Mucosa of descending colon (tissue), 3 donors: ENCODE data around the gene WIZ. TPM values are rescaled to one million over a fixed set of nuclear protein-coding genes. Genes with fewer than 3 reads are reported as not detected.

ENCODE experiments used
- ATAC-seq: fragments of 200-7000 bp; cut with Tn5 transposase; one replicate; pipeline ENCODE4 v1.9.1; 2020; ENCODE audit warnings: mild to moderate bottlenecking, moderate library complexity
- DNase-seq, 3 donors: peaks; one replicate each; pipeline ENCODE4 v3.0.0-alpha.2; 2020
- H3K36me3 ChIP-seq: fragments of 200-600 bp; one replicate; pipeline ENCODE4 v1.8.0; 2021; ENCODE audit warnings: low read depth, mild to moderate bottlenecking
- H3K4me1 ChIP-seq: fragments of 200-600 bp; one replicate; pipeline ENCODE4 v1.8.0; 2021; ENCODE audit warnings: low read depth, mild to moderate bottlenecking
- H3K4me3 ChIP-seq: fragments of 200-600 bp; one replicate; pipeline ENCODE4 v1.8.0; 2021; ENCODE audit warnings: mild to moderate bottlenecking
- H3K9me3 ChIP-seq: fragments of 200-600 bp; one replicate; pipeline ENCODE4 v1.8.0; 2021; ENCODE audit warnings: mild to moderate bottlenecking
- CTCF ChIP-seq: fragments of 200-600 bp; IDR thresholded peaks from one replicate; pipeline ENCODE4 v1.8.0; 2022; ENCODE audit warnings: antibody characterized with exemption, mild to moderate bottlenecking
- intact Hi-C, 2 donors: fragments of 100-400 bp; cut with DNase I in 1 of 2; cut with micrococcal nuclease in 1 of 2; formaldehyde crosslinking; loops; one replicate each; pipeline versions ENCODE4 v1.11.0 to v1.11.1; 2022; cut with DNase I, micrococcal nuclease
- total RNA-seq, 3 donors: library from RNA; stranded (reverse); fragmentation: NEBNext Ultra II Directional in 2 of 3; extraction: Animal tissue kit (Norgen Biotek cat#: 25700) in 2 of 3; gene quantifications; one replicate each; pipeline versions ENCODE4 v1.2.1 to v1.2.4, GENCODE V29; 2021 to 2023
- donor health status: DM: no; HTN: no; CAD: no; lungs with moderate emphysema.
- donor health status: DM: no; HTN: no; CAD: no.
- donor health status: DM: no; HTN: yes; CAD: no.

The WIZ gene
- total RNA-seq, 3 donors from 2014 or later: 26.7 to 39.9 (median 28.1) TPM

- no peak for TF ChIP-seq CTCF
- no peaks in the 10 kb centered on the region for H3K4me1 ChIP-seq
- H3K4me3 ChIP-seq: no peak overlapping the region
- no peak for DNase-seq
- no peak for ATAC-seq
- H3K9me3 ChIP-seq: peaks cover 3% of the 10 kb centered on the region
- intact Hi-C loops: no loop called here
- H3K36me3 ChIP-seq: no peaks in the 10 kb centered on the region
These were observed 25.0 kb downstream of the WIZ start for GRCh38 chr19:15424692-15425272.

GRCh38 chr19:15424121-15424520 lies 25.6 kb downstream of the WIZ start:
- Histone ChIP-seq H3K9me3 (peaks cover 3% of the 10 kb centered on the region), H3K4me3 (no peak overlapping the region), H3K4me1 (peaks cover 4% of the 10 kb centered on the region), H3K36me3 (no peaks in the 10 kb centered on the region)
- no peak for TF ChIP-seq CTCF
- intact Hi-C loops: no loop called here
- ATAC-seq: no peak
- DNase-seq: no peak

- Histone ChIP-seq H3K9me3 (peaks cover 3% of the 10 kb centered on the region), H3K36me3 (no peaks in the 10 kb centered on the region), H3K4me1 (peaks cover 4% of the 10 kb centered on the region), H3K4me3 (no peak overlapping the region)
- intact Hi-C loops: no loop called here
- no peak for ATAC-seq
- DNase-seq: no peak
- TF ChIP-seq CTCF: no peak
These were observed 26.6 kb downstream of the WIZ start for GRCh38 chr19:15423130-15423529.

- TF ChIP-seq CTCF: no peak
- Histone ChIP-seq H3K9me3 (peaks cover 3% of the 10 kb centered on the region), H3K36me3 (no peaks in the 10 kb centered on the region), H3K4me1 (peaks cover 7% of the 10 kb centered on the region), H3K4me3 (no peak overlapping the region)
- no peak for DNase-seq
- intact Hi-C loops: no loop called here
- ATAC-seq: no peak
These were observed 27.3 kb downstream of the WIZ start for GRCh38 chr19:15422296-15423075.

GRCh38 chr19:15421721-15422260 lies 28.0 kb downstream of the WIZ start:
- TF ChIP-seq CTCF: no peak
- H3K4me3 ChIP-seq: no peak overlapping the region
- intact Hi-C loops: no loop called here
- ATAC-seq (no peak), DNase-seq (no peak)
- peaks cover 3% of the 10 kb centered on the region for H3K9me3 ChIP-seq
- peaks cover 14% of the 10 kb centered on the region for H3K4me1 ChIP-seq
- H3K36me3 ChIP-seq: no peaks in the 10 kb centered on the region
